Calu3 (cell line): ENCODE measurements around the gene MYLK. TPM values are rescaled to one million over a fixed set of nuclear protein-coding genes. Genes with fewer than 3 reads are reported as not detected.

Experiments used
- BruUV-seq: library from RNA; stranded (reverse); fragments of 400-500 nt; replicated peaks from 2 replicates; lab custom pipeline; 2021; lab: Mats Ljungman, UMichigan
- CTCF ChIA-PET: fragments of 300-600 bp; sonication (Branson Sonifier 250); formaldehyde crosslinking; loops from one replicate; lab custom pipeline; 2022; ENCODE audit warnings: antibody characterized with exemption; lab: Charles Lee
- DNase-seq: peaks from one replicate; pipeline ENCODE4 v3.0.0; 2022
- H3K27ac Mint-ChIP-seq: one replicate; pipeline ENCODE4 v1.8.0; 2022; ENCODE audit warnings: mixed read lengths; ENCODE audit not compliant: unreplicated experiment
- H3K27me3 Mint-ChIP-seq: one replicate; pipeline ENCODE4 v1.8.0; 2022; ENCODE audit warnings: mixed read lengths; ENCODE audit not compliant: unreplicated experiment
- H3K36me3 Mint-ChIP-seq: one replicate; pipeline ENCODE4 v1.8.0; 2022; ENCODE audit warnings: mild to moderate bottlenecking, moderate library complexity, mixed read lengths; ENCODE audit not compliant: insufficient read depth, unreplicated experiment
- H3K4me1 Mint-ChIP-seq: one replicate; pipeline ENCODE4 v1.8.0; 2022; ENCODE audit warnings: mild to moderate bottlenecking, low read depth, mixed read lengths; ENCODE audit not compliant: unreplicated experiment
- H3K4me3 Mint-ChIP-seq: one replicate; pipeline ENCODE4 v1.8.0; 2022; ENCODE audit warnings: mild to moderate bottlenecking, low read depth, moderate library complexity, mixed read lengths; ENCODE audit not compliant: unreplicated experiment
- H3K9me3 Mint-ChIP-seq: one replicate; pipeline ENCODE4 v1.8.0; 2022; ENCODE audit warnings: low read depth, mixed read lengths; ENCODE audit not compliant: unreplicated experiment
- intact Hi-C: fragments of 100-400 bp; cut with micrococcal nuclease; formaldehyde crosslinking; loops from one replicate; pipeline ENCODE4 v1.10.0; 2022; ENCODE audit not compliant: unreplicated experiment
- total RNA-seq: library from RNA; stranded (reverse); gene quantifications from 2 replicates; pipeline ENCODE4 v1.2.3, GENCODE V29; 2022
- TF ChIP-seq, protein P1 (sequence below): fragments of 200-600 bp; IDR thresholded peaks from one replicate; pipeline ENCODE4 v1.8.0; 2022; ENCODE audit warnings: antibody characterized with exemption; ENCODE audit not compliant: unreplicated experiment

The MYLK gene
- total RNA-seq, 1 experiment from 2014 or later: 10.7 TPM

- intact Hi-C loops: loop anchor here (2.0 to 10.0 kb wide), 3 partner anchors 62 to 209 kb away; partner anchors contain the start of gene CCDC14
- BruUV-seq: no TSS peak
Measured at GRCh38 chr3:123755501-123755900, 128.6 kb downstream of the MYLK start.

GRCh38 chr3:123755085-123755484 is 129.0 kb downstream of the MYLK start:
- peaks cover 4% of the 10 kb centered on the region for H3K9me3 Mint-ChIP-seq
- H3K4me1 Mint-ChIP-seq: peaks cover 77% of the 10 kb centered on the region
- intact Hi-C loops: loop anchor here (2.0 to 10.0 kb wide), 3 partner anchors 62 to 210 kb away; partner anchors contain the start of gene CCDC14
- no peaks in the 10 kb centered on the region for H3K27me3 Mint-ChIP-seq
- CTCF ChIA-PET: no interaction called here
- no TSS peak for BruUV-seq
- H3K4me3 Mint-ChIP-seq: peak overlapping the region; percentile 58
- peak; percentile 90 for DNase-seq
- H3K27ac Mint-ChIP-seq: peak overlapping the region; percentile 31
- TF ChIP-seq, protein P1, sequence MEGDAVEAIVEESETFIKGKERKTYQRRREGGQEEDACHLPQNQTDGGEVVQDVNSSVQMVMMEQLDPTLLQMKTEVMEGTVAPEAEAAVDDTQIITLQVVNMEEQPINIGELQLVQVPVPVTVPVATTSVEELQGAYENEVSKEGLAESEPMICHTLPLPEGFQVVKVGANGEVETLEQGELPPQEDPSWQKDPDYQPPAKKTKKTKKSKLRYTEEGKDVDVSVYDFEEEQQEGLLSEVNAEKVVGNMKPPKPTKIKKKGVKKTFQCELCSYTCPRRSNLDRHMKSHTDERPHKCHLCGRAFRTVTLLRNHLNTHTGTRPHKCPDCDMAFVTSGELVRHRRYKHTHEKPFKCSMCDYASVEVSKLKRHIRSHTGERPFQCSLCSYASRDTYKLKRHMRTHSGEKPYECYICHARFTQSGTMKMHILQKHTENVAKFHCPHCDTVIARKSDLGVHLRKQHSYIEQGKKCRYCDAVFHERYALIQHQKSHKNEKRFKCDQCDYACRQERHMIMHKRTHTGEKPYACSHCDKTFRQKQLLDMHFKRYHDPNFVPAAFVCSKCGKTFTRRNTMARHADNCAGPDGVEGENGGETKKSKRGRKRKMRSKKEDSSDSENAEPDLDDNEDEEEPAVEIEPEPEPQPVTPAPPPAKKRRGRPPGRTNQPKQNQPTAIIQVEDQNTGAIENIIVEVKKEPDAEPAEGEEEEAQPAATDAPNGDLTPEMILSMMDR: no peak
- H3K36me3 Mint-ChIP-seq: no peaks in the 10 kb centered on the region

More at GRCh38 chr3:123755501-123755900, 128.6 kb downstream of the MYLK start:
- peaks cover 73% of the 10 kb centered on the region for H3K4me1 Mint-ChIP-seq
- CTCF ChIA-PET: no interaction called here
- H3K9me3 Mint-ChIP-seq: peaks cover 4% of the 10 kb centered on the region
- H3K27ac Mint-ChIP-seq: peak overlapping the region; percentile 31
- peak; percentile 15 for DNase-seq
- H3K27me3 Mint-ChIP-seq: no peaks in the 10 kb centered on the region
- H3K4me3 Mint-ChIP-seq: peak overlapping the region; percentile 58
- TF ChIP-seq, protein P1: no peak
- no peaks in the 10 kb centered on the region for H3K36me3 Mint-ChIP-seq

GRCh38 chr3:123753286-123753685 is 130.8 kb downstream of the MYLK start:
- BruUV-seq: no TSS peak
- peaks cover 4% of the 10 kb centered on the region for H3K9me3 Mint-ChIP-seq
- no peak for DNase-seq
- intact Hi-C loops: loop anchor here (10.0 kb wide), 1 partner anchor 212 kb away; the partner anchor contains the start of gene CCDC14
- TF ChIP-seq, protein P1: no peak
- no peaks in the 10 kb centered on the region for H3K27me3 Mint-ChIP-seq
- CTCF ChIA-PET: no interaction called here
- peaks cover 69% of the 10 kb centered on the region for H3K4me1 Mint-ChIP-seq
- H3K27ac Mint-ChIP-seq: no peak overlapping the region
- H3K4me3 Mint-ChIP-seq: no peak overlapping the region
- no peaks in the 10 kb centered on the region for H3K36me3 Mint-ChIP-seq

DNA sequence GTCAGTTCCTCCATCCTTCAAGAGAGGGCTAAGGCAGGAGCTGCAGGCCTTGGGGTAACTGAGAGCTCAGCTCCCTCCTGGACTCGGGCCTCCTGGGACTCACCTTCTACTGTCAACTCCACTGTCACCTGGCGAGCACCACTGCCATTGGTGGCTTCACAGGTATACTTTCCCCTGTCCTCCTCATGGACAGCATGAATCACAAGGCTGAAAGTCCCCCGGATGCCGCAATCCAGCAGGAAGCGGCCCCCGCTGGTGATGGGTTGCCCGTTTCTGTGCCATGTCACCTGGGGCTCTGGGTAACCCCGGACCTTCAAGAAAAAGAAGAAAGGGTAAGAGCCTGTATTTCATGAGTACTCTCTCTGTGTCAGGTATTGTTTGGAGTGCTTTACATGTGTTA is 131.9 kb downstream of the MYLK start:
- CTCF ChIA-PET: interaction anchor here (0.9 kb wide), 1 partner anchor 297 kb away, joined by 3 read pairs; no protein-coding TSS in a partner anchor
- peaks cover 59% of the 10 kb centered on the region for H3K4me1 Mint-ChIP-seq

More for the DNA sequence above, 131.9 kb downstream of the MYLK start:
- no peak overlapping the region for H3K4me3 Mint-ChIP-seq
- no peak for DNase-seq
- no peak overlapping the region for H3K27ac Mint-ChIP-seq
- no peaks in the 10 kb centered on the region for H3K36me3 Mint-ChIP-seq
- no TSS peak for BruUV-seq
- intact Hi-C loops: loop anchor here (10.0 kb wide), 1 partner anchor 213 kb away; the partner anchor contains the start of gene CCDC14
- peaks cover 4% of the 10 kb centered on the region for H3K9me3 Mint-ChIP-seq
- TF ChIP-seq, protein P1: no peak
- no peaks in the 10 kb centered on the region for H3K27me3 Mint-ChIP-seq
